GM23338 (cell line): Measurements from ENCODE around the gene ERI3. TPM values are rescaled to one million over a fixed set of nuclear protein-coding genes. Genes with fewer than 3 reads are reported as not detected.

ENCODE experiments used
- ATAC-seq: fragments of 200-7000 bp; cut with Tn5 transposase; 3 replicates; pipeline ENCODE4 v1.9.1; 2020
- DNase-seq: peaks from one replicate; pipeline ENCODE4 v3.0.0-alpha.2; 2015; ENCODE audit warnings: low spot score
- H2AFZ ChIP-seq: fragments of 200-600 bp; sonication (generic); 2 replicates; pipeline ENCODE4 v1.8.0; 2016; ENCODE audit warnings: antibody characterized with exemption, mild to moderate bottlenecking, moderate library complexity
- H3F3A ChIP-seq: fragments of 200-600 bp; sonication (generic); replicated peaks from 2 replicates; pipeline ENCODE4 v1.8.0; 2017; ENCODE audit warnings: antibody characterized with exemption, mixed run types, low read depth
- H3K27ac ChIP-seq: fragments of 200-600 bp; sonication (generic); 2 replicates; pipeline ENCODE4 v1.6.1; 2016; ENCODE audit warnings: low read depth
- H3K27me3 ChIP-seq: fragments of 200-600 bp; sonication (generic); 2 replicates; pipeline ENCODE4 v1.8.0; 2016; ENCODE audit warnings: mild to moderate bottlenecking, mixed run types, moderate library complexity; ENCODE audit not compliant: insufficient read depth
- H3K36me3 ChIP-seq: fragments of 200-600 bp; sonication (generic); 2 replicates; pipeline ENCODE4 v1.8.0; 2016; ENCODE audit warnings: mild to moderate bottlenecking; ENCODE audit not compliant: insufficient read depth
- H3K4me1 ChIP-seq: fragments of 200-600 bp; sonication (generic); 2 replicates; pipeline ENCODE4 v1.8.0; 2016; ENCODE audit warnings: mild to moderate bottlenecking, moderate library complexity; ENCODE audit not compliant: insufficient read depth
- H3K4me2 ChIP-seq: fragments of 200-600 bp; sonication (generic); 2 replicates; pipeline ENCODE4 v1.7.1; 2017; ENCODE audit warnings: mixed run types
- H3K4me3 ChIP-seq: fragments of 200-600 bp; sonication (generic); 2 replicates; pipeline ENCODE4 v1.6.1; 2016; ENCODE audit warnings: mixed run types
- H3K79me2 ChIP-seq: fragments of 200-600 bp; sonication (generic); replicated peaks from 2 replicates; pipeline ENCODE4 v1.8.0; 2017; ENCODE audit warnings: mild to moderate bottlenecking; ENCODE audit not compliant: insufficient read depth
- H3K9me2 ChIP-seq: fragments of 200-600 bp; sonication (generic); 2 replicates; pipeline ENCODE4 v1.8.0; 2017; ENCODE audit not compliant: insufficient read depth
- H4K20me1 ChIP-seq: fragments of 200-600 bp; sonication (generic); replicated peaks from 2 replicates; pipeline ENCODE4 v1.8.0; 2017; ENCODE audit warnings: mild to moderate bottlenecking; ENCODE audit not compliant: insufficient read depth
- H3K27ac Mint-ChIP-seq: 2 replicates; pipeline ENCODE4 v1.8.0; 2020; ENCODE audit warnings: inconsistent platforms, mild to moderate bottlenecking, moderate library complexity, mixed read lengths
- H3K27me3 Mint-ChIP-seq: 3 replicates; pipeline ENCODE4 v1.8.0; 2022; ENCODE audit warnings: low read depth, mild to moderate bottlenecking, moderate library complexity, mixed read lengths, inconsistent platforms; ENCODE audit not compliant: insufficient read depth, poor library complexity
- H3K36me3 Mint-ChIP-seq: 3 replicates; pipeline ENCODE4 v1.8.0; 2021; ENCODE audit warnings: low read depth, mild to moderate bottlenecking, inconsistent platforms, moderate library complexity, mixed read lengths
- H3K4me1 Mint-ChIP-seq: 3 replicates; pipeline ENCODE4 v1.8.0; 2020; ENCODE audit warnings: mild to moderate bottlenecking, inconsistent platforms, mixed read lengths
- H3K4me3 Mint-ChIP-seq: 3 replicates; pipeline ENCODE4 v1.8.0; 2021; ENCODE audit warnings: moderate library complexity, mild to moderate bottlenecking, inconsistent platforms, mixed read lengths
- H3K9me3 Mint-ChIP-seq: 3 replicates; pipeline ENCODE4 v1.8.0; 2020; ENCODE audit warnings: moderate library complexity, mild to moderate bottlenecking, inconsistent platforms, mixed read lengths
- CTCF ChIP-seq, 2 experiments: fragments of 200-600 bp in 1 of 2; sonication (generic) in 1 of 2; conservative IDR thresholded peaks; 2 replicates each; pipeline versions ENCODE4 v1.5.1 to v1.6.1; 2016 to 2017; ENCODE audit warnings: antibody characterized with exemption in 2 of 2, low read depth in 2 of 2, mild to moderate bottlenecking in 2 of 2, moderate library complexity in 1 of 2
- ETS1 ChIP-seq: IDR thresholded peaks from 2 replicates; pipeline ENCODE4 v1.6.1; 2016; ENCODE audit warnings: antibody characterized with exemption
- EZH2phosphoT487 ChIP-seq: fragments of 200-600 bp; sonication (generic); IDR thresholded peaks from one replicate; pipeline ENCODE4 v1.8.1; 2018; ENCODE audit warnings: antibody characterized with exemption; ENCODE audit not compliant: unreplicated experiment
- REST ChIP-seq: IDR thresholded peaks from one replicate; pipeline ENCODE4 v1.6.1; 2018; ENCODE audit warnings: antibody characterized with exemption; ENCODE audit not compliant: unreplicated experiment
- STAT1 ChIP-seq: IDR thresholded peaks from one replicate; pipeline ENCODE4 v1.6.1; 2016; ENCODE audit warnings: antibody characterized with exemption; ENCODE audit not compliant: unreplicated experiment
- ZNF331 ChIP-seq: fragments of 250-450 bp; sonication (Bioruptor Pico); IDR thresholded peaks from 2 replicates; pipeline ENCODE4 v1.5.0; 2020; ENCODE audit warnings: low read depth, mild to moderate bottlenecking, moderate library complexity
- polyA plus RNA-seq: library from polyadenylated mRNA; unstranded; fragments of >200 nt; fragmentation: Nextera tagmentation; extraction: Ambion mirVana; gene quantifications from 2 replicates; pipeline ENCODE4 v1.2.1, GENCODE V29; 2016
- total RNA-seq: library from RNA; depleted of rRNA; stranded (reverse); fragments of >200 nt; shearing (Covaris generic); gene quantifications from 2 replicates; pipeline ENCODE4 v1.2.3, GENCODE V29; 2014

ERI3 gene
- total and polyA plus RNA-seq, 2 experiments from 2014 or later = 63.0 to 70.1 TPM

- Histone ChIP-seq H2AFZ (no peak overlapping the region), H3K4me1 (peaks cover 7% of the 10 kb centered on the region; the same call in 1 of the 2 replicates), H3K36me3 (peaks cover 12% of the 10 kb centered on the region; the same call in 1 of the 2 replicates), H4K20me1 (peaks cover under 1% of the 10 kb centered on the region; the same call in 1 of the 2 replicates), H3K27ac (no peak overlapping the region), H3K79me2 (peaks cover 5% of the 10 kb centered on the region; the same call in 1 of the 2 replicates), H3K4me3 (no peak overlapping the region), H3K4me2 (no peak overlapping the region), H3F3A (no peaks in the 10 kb centered on the region), H3K9me2 (no peaks in the 10 kb centered on the region), H3K27me3 (no peaks in the 10 kb centered on the region)
- DNase-seq (no peak), ATAC-seq (no peak)
- peaks cover 7% of the 10 kb centered on the region; the same call in 2 of the 3 replicates for H3K4me1 Mint-ChIP-seq
- no peaks in the 10 kb centered on the region for H3K9me3 Mint-ChIP-seq
- TF ChIP-seq ZNF331 (CRISPR knock-in tag) = no peak
- TF ChIP-seq ETS1 = no peak
- no peak for TF ChIP-seq REST
- no peak for TF ChIP-seq EZH2phosphoT487
- no peak for TF ChIP-seq STAT1
- H3K4me3 Mint-ChIP-seq = no peak overlapping the region
- no peak overlapping the region for H3K27ac Mint-ChIP-seq
- peaks cover 19% of the 10 kb centered on the region for H3K27me3 Mint-ChIP-seq
- peaks cover 58% of the 10 kb centered on the region for H3K36me3 Mint-ChIP-seq
These were observed 136.4 kb downstream of the ERI3 start for GRCh38 chr1:44218503-44219300.

GRCh38 chr1:44217809-44218410 lies 137.1 kb downstream of the ERI3 start:
- no peak overlapping the region for H3K4me2 ChIP-seq
- peaks cover 22% of the 10 kb centered on the region for H3K27me3 Mint-ChIP-seq
- H3K4me3 ChIP-seq = no peak overlapping the region
- no peak overlapping the region for H3K27ac Mint-ChIP-seq
- no peaks in the 10 kb centered on the region; the same call in 1 of the 2 replicates for H4K20me1 ChIP-seq
- no peaks in the 10 kb centered on the region for H3F3A ChIP-seq
- peaks cover 58% of the 10 kb centered on the region for H3K36me3 Mint-ChIP-seq
- ATAC-seq (peak; percentile 70), DNase-seq (peak; percentile 87)
- H3K4me1 ChIP-seq = peaks cover 8% of the 10 kb centered on the region
- H3K4me1 Mint-ChIP-seq = peaks cover 8% of the 10 kb centered on the region
- no peaks in the 10 kb centered on the region for H3K9me2 ChIP-seq
- no peak overlapping the region for H3K4me3 Mint-ChIP-seq
- H3K9me3 Mint-ChIP-seq = no peaks in the 10 kb centered on the region
- H3K27ac ChIP-seq = no peak overlapping the region
- TF ChIP-seq ETS1 (no peak), CTCF (conservative IDR thresholded peaks at IDR 0.05; ENCODE audit: low read depth in 2 of 2) (peak; percentile 89 to 96)
- H3K27me3 ChIP-seq = no peaks in the 10 kb centered on the region
- H2AFZ ChIP-seq = no peak overlapping the region
- H3K36me3 ChIP-seq = peaks cover 12% of the 10 kb centered on the region; the same call in 1 of the 2 replicates
- H3K79me2 ChIP-seq = peaks cover 6% of the 10 kb centered on the region; the same call in 1 of the 2 replicates
